ENCODE results near the gene TMEM9. TPM values are rescaled to one million over a fixed set of nuclear protein-coding genes. Genes with fewer than 3 reads are reported as not detected.

TMEM9 gene
- total and polyA plus RNA-seq, 10 of the 15 experiments (the other 5 are each of a cell fraction or from before 2014, with no cell fraction given), result 7.2 to 46.1 (median 17.3) TPM

GRCh38 chr1:201109651-201110050 lies 44.6 kb downstream of the TMEM9 start:
- Histone ChIP-seq H3K27me3 (replicated peaks in 1 of 2; ENCODE audit: control insufficient read depth in 2 of 2, insufficient read depth in 2 of 2, low read length in 1 of 2) (peaks cover 0 to 6% of the 10 kb centered on the region in 2 experiments; a peak in 2 of 4 replicates), H4K20me1 (ENCODE audit: control insufficient read depth, insufficient read depth) (no peaks in the 10 kb centered on the region), H3K36me3 (ENCODE audit: control insufficient read depth in 2 of 2, insufficient read depth in 2 of 2, low read length in 1 of 2) (no peaks in the 10 kb centered on the region), H3K4me1 (ENCODE audit: control insufficient read depth, insufficient read depth, low read length) (no peaks in the 10 kb centered on the region), H2AFZ (ENCODE audit: control insufficient read depth, low read depth, low read length) (no peak overlapping the region), H3K79me2 (ENCODE audit: control insufficient read depth, insufficient read depth, low read length) (no peaks in the 10 kb centered on the region), H3K4me2 (ENCODE audit: control insufficient read depth, insufficient read depth) (no peak overlapping the region), H3K27ac (ENCODE audit: control insufficient read depth, insufficient read depth) (no peak overlapping the region), H3K9me3 (replicated peaks; ENCODE audit: control insufficient read depth, insufficient read depth, low read length) (no peaks in the 10 kb centered on the region), H3K9ac (ENCODE audit: control insufficient read depth, insufficient read depth, low read length) (no peak overlapping the region), H3K4me3 (no peak overlapping the region)
- SMC1A ChIA-PET (ENCODE audit: uncharacterized antibody, unreplicated experiment), result interaction anchor here (1.8 kb wide), 1 partner anchor 138 kb away, joined by 4 read pairs; no protein-coding TSS in a partner anchor
- WGBS (ENCODE audit: insufficient coverage, insufficient replicate concordance, low lambda C conversion rate, missing lambda C conversion rate), result 29% methylated on average over 1 of the region's 1 CpG
- no peak for TF ChIP-seq GABPA (IDR thresholded peaks at IDR 0.05; ENCODE audit: low read depth)
- TF ChIP-seq FOS (IDR thresholded peaks at IDR 0.05; ENCODE audit: borderline replicate concordance, extremely low read depth, insufficient read length), result no peak
- TF ChIP-seq NR2F1 (conservative IDR thresholded peaks at IDR 0.05), result no peak
- TF ChIP-seq CEBPB (IDR thresholded peaks at IDR 0.05; ENCODE audit: borderline replicate concordance in 1 of 2, low read depth in 2 of 2, low read length in 2 of 2), result no peak
- TF ChIP-seq HDAC2 (IDR thresholded peaks at IDR 0.05), result no peak
- no peak for TF ChIP-seq JUND (IDR thresholded peaks at IDR 0.05; ENCODE audit: low read depth, low read length)
- TF ChIP-seq WRNIP1 (IDR thresholded peaks at IDR 0.05; ENCODE audit: borderline replicate concordance, low read depth, low read length), result no peak
- TF ChIP-seq ELK1 (IDR thresholded peaks at IDR 0.05; ENCODE audit: low read depth, low read length), result no peak
- no peak for TF ChIP-seq TCF7 (IDR thresholded peaks at IDR 0.05; ENCODE audit: borderline replicate concordance)
- no peak for TF ChIP-seq MTA2 (IDR thresholded peaks at IDR 0.05; ENCODE audit: low read depth)
- no peak for TF ChIP-seq RELB (IDR thresholded peaks at IDR 0.05; ENCODE audit: low read depth)
- TF ChIP-seq SMARCA5 (IDR thresholded peaks at IDR 0.05), result no peak
- no peak for TF ChIP-seq BMI1 (IDR thresholded peaks at IDR 0.05; ENCODE audit: borderline replicate concordance)
- no TSS peak for BruUV-seq (replicated peaks)
- DNase-seq (ENCODE audit: low read depth, low spot score), result no peak
- POLR2A ChIA-PET, result no interaction called here
- RAD21 ChIA-PET (ENCODE audit: unreplicated experiment), result no interaction called here
- CTCF ChIA-PET, result interaction anchor here (0.9 to 3.7 kb wide), 3 partner anchors 9 to 133 kb away, joined by 3 to 17 read pairs (median 3); no protein-coding TSS in a partner anchor
- intact Hi-C loops (cut with micrococcal nuclease; ENCODE audit: unreplicated experiment) (loop anchor here (10.0 kb wide), 1 partner anchor 555 kb away; no protein-coding TSS in a partner anchor), in situ Hi-C loops (cut with MboI) (no loop called here)
- ATAC-seq, result no peak
- FAIRE-seq, result no peak

All from GM12878 (cell line).